SK-N-SH treated with all-trans-retinoic acid at 6 μM for 48 hours (cell line): Measurements from ENCODE around the gene CRYGS.

Experiments used
- ARNTL ChIP-seq: fragments of 450-650 bp; formaldehyde crosslinking; IDR thresholded peaks from 2 replicates; pipeline ENCODE4 v1.5.0; 2020; ENCODE audit warnings: low read depth, mild to moderate bottlenecking, moderate library complexity, borderline replicate concordance
- BACH2 ChIP-seq: fragments of 250-450 bp; sonication (Bioruptor Pico); IDR thresholded peaks from 2 replicates; pipeline ENCODE4 v1.9.0; 2021; ENCODE audit warnings: mild to moderate bottlenecking, borderline replicate concordance
- CSDC2 ChIP-seq: fragments of 250-450 bp; sonication (Bioruptor Pico); IDR thresholded peaks from 2 replicates; pipeline ENCODE4 v1.5.0; 2020; ENCODE audit warnings: mild to moderate bottlenecking, moderate library complexity
- ESRRG ChIP-seq: fragments of 250-450 bp; sonication (Bioruptor Pico); IDR thresholded peaks from 2 replicates; pipeline ENCODE4 v1.6.1; 2021; ENCODE audit warnings: mild to moderate bottlenecking
- GLIS3 ChIP-seq: fragments of 250-450 bp; sonication (Bioruptor Pico); IDR thresholded peaks from 2 replicates; pipeline ENCODE4 v1.5.0; 2020; ENCODE audit warnings: mild to moderate bottlenecking, moderate library complexity
- PATZ1 ChIP-seq: fragments of 250-450 bp; sonication (Bioruptor Pico); IDR thresholded peaks from 2 replicates; pipeline ENCODE4 v1.8.0; 2020; ENCODE audit warnings: mild to moderate bottlenecking, moderate library complexity, borderline replicate concordance
- POU6F1 ChIP-seq: fragments of 250-450 bp; sonication (Bioruptor Pico); IDR thresholded peaks from 2 replicates; pipeline ENCODE4 v1.8.0; 2021; ENCODE audit warnings: low read depth, mild to moderate bottlenecking, moderate library complexity, borderline replicate concordance
- PPARA ChIP-seq: fragments of 250-450 bp; sonication (Bioruptor Pico); IDR thresholded peaks from 2 replicates; pipeline ENCODE4 v1.5.0; 2020; ENCODE audit warnings: mild to moderate bottlenecking, borderline replicate concordance
- RARB ChIP-seq: fragments of 250-450 bp; sonication (Bioruptor Pico); IDR thresholded peaks from 2 replicates; pipeline ENCODE4 v1.8.0; 2021; ENCODE audit warnings: mild to moderate bottlenecking, moderate library complexity
- TSHZ2 ChIP-seq: fragments of 250-450 bp; sonication (Bioruptor Pico); IDR thresholded peaks from 2 replicates; pipeline ENCODE4 v1.5.0; 2020; ENCODE audit warnings: mild to moderate bottlenecking, moderate library complexity
- ZC3H10 ChIP-seq: fragments of 250-450 bp; sonication (Bioruptor Pico); IDR thresholded peaks from 2 replicates; pipeline ENCODE4 v1.5.1; 2021; ENCODE audit warnings: mild to moderate bottlenecking, moderate library complexity
- ZNF8 ChIP-seq: fragments of 450-650 bp; formaldehyde crosslinking; IDR thresholded peaks from 2 replicates; pipeline ENCODE4 v1.5.0; 2020; ENCODE audit warnings: mild to moderate bottlenecking, moderate library complexity
- TF ChIP-seq, protein P1 (sequence below): fragments of 250-450 bp; sonication (Bioruptor Pico); IDR thresholded peaks from 2 replicates; pipeline ENCODE4 v1.5.1; 2021; ENCODE audit warnings: mild to moderate bottlenecking, moderate library complexity

- no peak for TF ChIP-seq PPARA (CRISPR knock-in tag)
- TF ChIP-seq PATZ1 (CRISPR knock-in tag) = no peak
- TF ChIP-seq, protein P1, sequence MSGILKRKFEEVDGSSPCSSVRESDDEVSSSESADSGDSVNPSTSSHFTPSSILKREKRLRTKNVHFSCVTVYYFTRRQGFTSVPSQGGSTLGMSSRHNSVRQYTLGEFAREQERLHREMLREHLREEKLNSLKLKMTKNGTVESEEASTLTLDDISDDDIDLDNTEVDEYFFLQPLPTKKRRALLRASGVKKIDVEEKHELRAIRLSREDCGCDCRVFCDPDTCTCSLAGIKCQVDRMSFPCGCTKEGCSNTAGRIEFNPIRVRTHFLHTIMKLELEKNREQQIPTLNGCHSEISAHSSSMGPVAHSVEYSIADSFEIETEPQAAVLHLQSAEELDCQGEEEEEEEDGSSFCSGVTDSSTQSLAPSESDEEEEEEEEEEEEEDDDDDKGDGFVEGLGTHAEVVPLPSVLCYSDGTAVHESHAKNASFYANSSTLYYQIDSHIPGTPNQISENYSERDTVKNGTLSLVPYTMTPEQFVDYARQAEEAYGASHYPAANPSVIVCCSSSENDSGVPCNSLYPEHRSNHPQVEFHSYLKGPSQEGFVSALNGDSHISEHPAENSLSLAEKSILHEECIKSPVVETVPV (CRISPR knock-in tag) = no peak
- TF ChIP-seq ESRRG = no peak
- TF ChIP-seq ARNTL = no peak
- no peak for TF ChIP-seq CSDC2 (CRISPR knock-in tag)
- no peak for TF ChIP-seq GLIS3 (CRISPR knock-in tag)
- peak; percentile 68; the same call in 1 of the 2 replicates for TF ChIP-seq TSHZ2 (CRISPR knock-in tag)
- TF ChIP-seq BACH2 = no peak
- no peak for TF ChIP-seq ZC3H10
- no peak for TF ChIP-seq POU6F1
- TF ChIP-seq RARB (CRISPR knock-in tag) = no peak
- no peak for TF ChIP-seq ZNF8 (CRISPR knock-in tag)
Measured at GRCh38 chr3:186532598-186533072, 11.5 kb downstream of the CRYGS start.
